Activated CD4-positive, alpha-beta memory T cell treated with anti-CD3 and anti-CD28 coated beads, Interleukin-2, amount 10 ng/mL, durations not matched to agents 7 days and 5 days (primary cell): ENCODE data around the gene SUFU. TPM values are rescaled to one million over a fixed set of nuclear protein-coding genes. Genes with fewer than 3 reads are reported as not detected.

Experiments used
- CTCF ChIA-PET: fragments of 350-600 bp; sonication (Branson Sonifier 250); formaldehyde crosslinking; loops from one replicate; lab custom pipeline; 2021; ENCODE audit warnings: antibody characterized with exemption, inconsistent platforms; lab: Charles Lee
- POLR2A ChIA-PET: fragments of 350-600 bp; sonication (Branson Sonifier 250); formaldehyde crosslinking; loops from one replicate; lab custom pipeline; 2021; ENCODE audit warnings: antibody characterized with exemption; lab: Charles Lee
- DNase-seq: peaks from one replicate; pipeline ENCODE4 v3.0.0-alpha.2; 2020
- H3K27ac Mint-ChIP-seq: one replicate; pipeline ENCODE4 v1.8.0; 2021; ENCODE audit warnings: mild to moderate bottlenecking, mixed read lengths
- H3K27me3 Mint-ChIP-seq: one replicate; pipeline ENCODE4 v1.8.0; 2021; ENCODE audit warnings: mixed read lengths
- H3K36me3 Mint-ChIP-seq: one replicate; pipeline ENCODE4 v1.8.0; 2021; ENCODE audit warnings: low read depth, mixed read lengths
- H3K4me1 Mint-ChIP-seq: one replicate; pipeline ENCODE4 v1.8.0; 2021; ENCODE audit warnings: mixed read lengths
- H3K4me3 Mint-ChIP-seq: one replicate; pipeline ENCODE4 v1.8.0; 2021; ENCODE audit warnings: mild to moderate bottlenecking, mixed read lengths
- H3K9me3 Mint-ChIP-seq: one replicate; pipeline ENCODE4 v1.8.0; 2021; ENCODE audit warnings: mixed read lengths
- total RNA-seq, 2 experiments: library from RNA; stranded (reverse); gene quantifications; one replicate each; pipeline ENCODE4 v1.2.3, GENCODE V29; 2021

Gene SUFU
- total RNA-seq, 2 experiments from 2014 or later, result 18.0 to 19.6 TPM

DNA sequence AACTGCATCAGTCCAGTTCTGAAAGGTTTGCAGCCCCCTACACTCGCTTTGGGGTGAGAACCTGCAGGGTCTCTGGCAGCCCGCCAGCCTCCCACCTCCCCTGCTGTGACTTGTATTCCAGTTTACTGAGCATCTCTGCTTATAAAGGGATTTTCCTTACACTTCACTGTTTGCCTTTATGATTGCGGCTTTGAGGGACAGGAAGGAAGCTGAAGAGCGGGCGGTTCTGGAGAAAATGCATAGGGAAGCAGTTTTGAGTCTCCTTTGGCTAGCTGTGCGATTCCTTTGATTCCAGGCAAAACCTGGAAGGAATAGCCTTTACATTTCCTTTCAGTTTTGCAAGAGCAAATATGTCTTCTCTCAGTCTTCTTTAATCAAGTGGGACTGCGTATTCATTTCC is 75.6 kb downstream of the SUFU start:
- Mint-ChIP-seq H3K4me3 (no peak overlapping the region), H3K27me3 (no peaks in the 10 kb centered on the region), H3K36me3 (no peaks in the 10 kb centered on the region), H3K9me3 (no peaks in the 10 kb centered on the region), H3K27ac (no peak overlapping the region), H3K4me1 (peaks cover 21% of the 10 kb centered on the region)
- ChIA-PET CTCF (interaction anchor here (0.9 to 1.4 kb wide), 4 partner anchors 56 to 347 kb away, joined by 3 read pairs; no protein-coding TSS in a partner anchor), POLR2A (interaction anchor here (1.4 to 1.6 kb wide), 2 partner anchors 16 to 75 kb away, joined by 3 to 4 read pairs; no protein-coding TSS in a partner anchor)
- DNase-seq, result no peak

DNA sequence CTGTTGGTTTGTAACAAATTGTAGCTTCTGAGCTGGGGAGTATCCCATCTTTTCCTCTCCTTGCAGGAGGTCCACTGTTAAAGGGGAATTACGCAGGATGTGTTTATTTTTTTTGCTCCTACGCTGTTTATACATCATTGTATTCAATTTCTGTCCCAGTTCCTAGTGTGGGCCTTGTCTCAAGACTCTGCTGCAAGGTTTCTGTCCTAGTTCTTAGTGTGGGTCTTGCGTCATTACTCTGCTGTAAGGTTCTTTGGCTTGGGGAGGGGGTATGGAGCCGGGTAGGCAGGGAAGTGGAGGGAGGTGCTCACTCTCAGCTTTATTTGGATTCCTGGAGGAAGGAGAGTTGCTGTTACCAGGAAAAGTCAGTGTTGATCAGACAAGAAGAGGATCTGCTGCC is 76.5 kb downstream of the SUFU start:
- Mint-ChIP-seq H3K27me3 (no peaks in the 10 kb centered on the region), H3K4me1 (peaks cover 21% of the 10 kb centered on the region), H3K27ac (no peak overlapping the region), H3K4me3 (no peak overlapping the region), H3K9me3 (no peaks in the 10 kb centered on the region), H3K36me3 (no peaks in the 10 kb centered on the region)
- ChIA-PET POLR2A (no interaction called here), CTCF (interaction anchor here (1.3 to 4.5 kb wide), 3 partner anchors 75 to 348 kb away, joined by 3 to 120 read pairs (median 3); partner anchors contain the start of genes ACTR1A and SUFU)
- DNase-seq, result no peak

DNA sequence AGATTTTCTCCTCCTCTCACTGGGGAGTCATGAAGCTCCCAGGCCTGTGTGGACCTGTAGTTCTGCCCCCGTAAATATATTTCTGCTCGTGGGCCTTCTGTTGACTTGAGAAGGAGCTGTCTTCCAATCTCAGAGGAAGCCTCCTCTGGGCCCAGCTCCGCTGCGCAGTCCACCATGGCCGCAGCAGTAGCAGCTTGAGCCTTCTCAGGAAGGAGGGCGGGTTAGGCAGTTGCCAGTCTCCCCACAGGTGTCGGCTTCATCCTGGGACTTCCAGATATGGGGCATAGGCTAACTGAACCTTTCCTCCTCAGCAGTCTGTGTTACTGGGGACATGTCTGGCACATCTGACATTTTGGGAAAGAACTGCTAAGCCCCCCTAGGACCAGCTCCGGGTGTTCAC is 77.6 kb downstream of the SUFU start:
- Mint-ChIP-seq H3K4me1 (peaks cover 21% of the 10 kb centered on the region), H3K9me3 (no peaks in the 10 kb centered on the region), H3K36me3 (no peaks in the 10 kb centered on the region), H3K4me3 (no peak overlapping the region), H3K27ac (no peak overlapping the region), H3K27me3 (no peaks in the 10 kb centered on the region)
- ChIA-PET CTCF (interaction anchor here (0.7 to 4.5 kb wide), 5 partner anchors 10 to 351 kb away, joined by 3 to 120 read pairs (median 4); partner anchors contain the start of genes ACTR1A, FBXL15 and SUFU), POLR2A (interaction anchor here (1.0 kb wide), 1 partner anchor 188 kb away, joined by 3 read pairs; no protein-coding TSS in a partner anchor)
- DNase-seq, result no peak

DNA sequence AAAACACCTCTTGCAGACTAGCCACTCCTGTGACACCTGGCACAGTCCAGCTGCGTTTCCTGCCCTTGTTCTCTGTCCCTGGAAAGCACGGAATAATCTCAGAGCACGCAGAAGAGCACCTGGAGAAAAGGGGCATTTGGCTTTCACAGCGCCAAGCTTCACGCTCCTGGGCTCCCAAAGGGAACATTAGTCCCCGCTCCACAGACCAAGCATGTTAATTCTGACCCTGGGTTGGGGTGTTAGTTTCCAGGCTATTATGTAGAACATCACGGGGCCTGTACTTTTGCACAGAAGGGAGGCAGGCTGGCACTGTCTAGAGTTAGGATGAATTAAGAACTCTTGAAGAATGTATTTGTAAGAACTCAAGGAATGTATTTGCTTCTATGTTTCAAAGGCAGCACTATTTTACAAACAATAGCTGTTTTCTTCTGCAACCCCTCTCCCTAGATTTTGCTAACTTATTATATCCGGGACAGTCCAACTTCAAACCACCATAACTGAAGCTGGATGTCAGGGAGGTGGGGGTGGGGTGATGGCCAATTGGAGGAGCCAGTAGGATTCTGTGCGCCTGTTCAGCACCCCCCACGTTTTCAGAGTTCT is 78.3 kb downstream of the SUFU start:
- Mint-ChIP-seq H3K27me3 (no peaks in the 10 kb centered on the region), H3K9me3 (no peaks in the 10 kb centered on the region), H3K27ac (no peak overlapping the region), H3K4me3 (no peak overlapping the region), H3K36me3 (no peaks in the 10 kb centered on the region), H3K4me1 (peaks cover 21% of the 10 kb centered on the region)
- ChIA-PET POLR2A (interaction anchor here (0.8 to 1.0 kb wide), 2 partner anchors 78 to 188 kb away, joined by 3 to 4 read pairs; partner anchors contain the start of gene SUFU), CTCF (interaction anchor here (0.7 to 4.5 kb wide), 7 partner anchors 11 to 351 kb away, joined by 3 to 120 read pairs (median 4); partner anchors contain the start of genes ACTR1A, FBXL15 and SUFU)
- no peak for DNase-seq

DNA sequence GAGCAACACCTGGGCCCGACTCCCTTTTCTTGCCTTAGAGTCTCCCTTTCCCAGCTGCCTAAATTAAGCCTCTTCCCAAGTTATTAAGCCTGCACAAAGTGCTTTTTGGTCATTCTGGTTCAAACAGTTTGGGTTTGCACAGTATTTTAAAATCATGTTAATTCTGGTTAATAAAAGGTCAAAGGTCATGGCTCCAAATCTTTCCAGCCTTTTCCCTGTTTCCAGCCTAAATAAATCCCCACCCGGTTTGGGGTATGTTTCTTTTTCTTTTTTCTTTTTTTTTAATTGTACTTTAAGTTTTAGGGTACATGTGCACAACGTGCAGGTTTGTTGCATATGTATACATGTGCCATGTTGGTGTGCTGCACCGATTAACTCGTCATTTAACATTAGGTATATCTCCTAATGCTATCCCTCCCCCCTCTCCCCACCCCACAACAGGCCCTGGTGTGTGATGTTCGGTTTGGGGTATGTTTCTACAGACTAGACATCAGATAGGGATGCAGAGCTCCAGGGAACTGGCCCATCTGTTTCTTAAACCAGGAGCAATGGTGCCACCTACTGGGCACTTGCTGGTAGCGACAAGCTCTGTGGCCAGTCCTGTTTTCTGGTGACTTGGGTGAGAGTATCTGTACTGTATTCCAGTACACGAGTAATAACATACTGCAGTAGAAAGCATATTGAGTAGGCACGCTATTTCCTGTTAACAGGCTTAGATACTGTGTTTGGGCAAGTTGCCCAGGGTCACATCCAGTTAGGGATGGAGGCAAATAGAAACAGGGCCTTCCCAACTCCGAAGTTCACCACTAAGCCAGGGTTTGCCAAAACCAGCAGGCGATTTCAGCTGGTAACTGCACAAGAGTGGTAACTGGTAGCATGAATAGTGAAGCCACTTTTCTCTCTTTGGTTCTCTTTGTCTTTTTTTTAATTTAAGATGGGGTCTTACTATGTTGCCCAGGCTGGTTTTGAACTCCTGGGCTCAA is 80.0 kb downstream of the SUFU start:
- ChIA-PET POLR2A (interaction anchor here (0.7 to 1.6 kb wide), 6 partner anchors 61 to 354 kb away, joined by 3 to 9 read pairs (median 4); partner anchors contain the start of genes NFKB2 and SUFU), CTCF (interaction anchor here (0.6 to 4.5 kb wide), 44 partner anchors 9 to 414 kb away, joined by 3 to 120 read pairs (median 4); partner anchors contain the start of genes ACTR1A, ARL3, C10orf95 and FBXL15)
- H3K27me3 Mint-ChIP-seq, result no peaks in the 10 kb centered on the region
- H3K36me3 Mint-ChIP-seq, result no peaks in the 10 kb centered on the region
- H3K27ac Mint-ChIP-seq, result no peak overlapping the region
- peak; percentile 85 for DNase-seq
- H3K9me3 Mint-ChIP-seq, result no peaks in the 10 kb centered on the region
- peaks cover 18% of the 10 kb centered on the region for H3K4me1 Mint-ChIP-seq
- H3K4me3 Mint-ChIP-seq, result no peak overlapping the region

DNA sequence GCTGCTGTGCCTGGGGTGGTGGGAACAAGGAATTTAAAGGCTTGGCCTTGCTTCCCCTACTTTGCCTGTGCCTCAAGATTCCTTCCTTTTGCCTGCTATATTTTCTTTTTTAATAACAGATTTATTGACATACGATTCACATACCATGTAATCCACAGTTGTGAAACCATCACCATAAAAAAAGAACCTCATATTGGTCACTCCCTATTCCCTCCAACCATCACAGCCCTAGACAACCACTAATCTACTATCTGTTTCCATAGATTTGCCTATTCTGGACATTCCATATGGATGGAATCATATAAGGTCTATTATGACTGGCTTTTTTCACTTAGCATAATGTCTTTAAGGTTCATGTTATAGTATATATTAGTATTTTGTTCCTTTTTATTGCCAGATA is 81.3 kb downstream of the SUFU start:
- Mint-ChIP-seq H3K9me3 (no peaks in the 10 kb centered on the region), H3K36me3 (no peaks in the 10 kb centered on the region), H3K4me1 (peaks cover 8% of the 10 kb centered on the region), H3K27me3 (no peaks in the 10 kb centered on the region), H3K4me3 (no peak overlapping the region), H3K27ac (no peak overlapping the region)
- no peak for DNase-seq
- ChIA-PET CTCF (interaction anchor here (1.1 to 4.5 kb wide), 5 partner anchors 80 to 234 kb away, joined by 3 to 120 read pairs (median 7); partner anchors contain the start of genes ACTR1A and SUFU), POLR2A (no interaction called here)

DNA sequence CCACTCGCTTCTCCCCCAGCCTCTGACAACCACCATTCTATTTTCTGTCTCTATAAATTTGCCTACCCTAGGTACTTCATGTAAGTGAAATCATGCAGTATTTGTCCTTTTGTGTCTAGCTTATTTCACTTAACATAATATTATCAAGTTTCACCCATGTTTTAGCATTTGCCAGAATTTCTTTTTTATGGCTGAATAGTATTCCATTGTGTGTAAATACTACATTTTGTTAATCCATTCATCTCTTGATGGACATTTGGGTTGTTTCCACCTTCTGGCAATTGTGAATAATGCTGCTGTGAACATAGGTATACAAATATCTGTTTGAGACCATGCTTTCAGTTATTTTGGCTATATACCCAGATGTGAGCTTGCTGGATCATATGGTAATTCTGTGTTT is 83.1 kb downstream of the SUFU start:
- Mint-ChIP-seq H3K4me3 (no peak overlapping the region), H3K36me3 (no peaks in the 10 kb centered on the region), H3K27me3 (no peaks in the 10 kb centered on the region), H3K9me3 (no peaks in the 10 kb centered on the region), H3K4me1 (peaks cover 3% of the 10 kb centered on the region), H3K27ac (no peak overlapping the region)
- ChIA-PET CTCF (interaction anchor here (1.9 kb wide), 1 partner anchor 83 kb away, joined by 10 read pairs; the partner anchor contains the start of genes ACTR1A and SUFU), POLR2A (interaction anchor here (1.2 kb wide), 1 partner anchor 193 kb away, joined by 4 read pairs; no protein-coding TSS in a partner anchor)
- DNase-seq, result no peak

DNA sequence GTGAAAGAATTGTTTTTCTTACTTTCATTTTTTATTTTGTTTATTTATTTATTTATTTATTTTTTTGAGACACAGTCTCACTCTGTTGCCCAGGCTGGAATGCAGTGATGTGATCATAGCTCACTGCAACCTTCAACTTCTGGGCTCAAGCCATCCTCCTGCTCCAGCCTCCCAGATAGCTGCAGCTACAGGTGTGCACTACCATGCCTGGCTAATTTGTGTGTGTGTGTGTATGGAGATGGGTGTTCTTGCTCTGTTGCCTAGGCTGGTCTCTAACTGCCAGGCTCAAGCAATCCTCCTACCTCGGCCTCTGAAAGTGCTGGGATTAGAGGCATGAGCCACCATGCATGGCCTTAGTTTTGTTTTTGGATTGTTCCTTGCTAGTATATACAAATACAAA is 85.1 kb downstream of the SUFU start:
- no peaks in the 10 kb centered on the region for H3K4me1 Mint-ChIP-seq
- DNase-seq, result no peak
- H3K36me3 Mint-ChIP-seq, result no peaks in the 10 kb centered on the region
- POLR2A ChIA-PET, result no interaction called here
- no peaks in the 10 kb centered on the region for H3K27me3 Mint-ChIP-seq
- H3K27ac Mint-ChIP-seq, result no peak overlapping the region
- H3K9me3 Mint-ChIP-seq, result no peaks in the 10 kb centered on the region
- CTCF ChIA-PET, result no interaction called here
- no peak overlapping the region for H3K4me3 Mint-ChIP-seq

DNA sequence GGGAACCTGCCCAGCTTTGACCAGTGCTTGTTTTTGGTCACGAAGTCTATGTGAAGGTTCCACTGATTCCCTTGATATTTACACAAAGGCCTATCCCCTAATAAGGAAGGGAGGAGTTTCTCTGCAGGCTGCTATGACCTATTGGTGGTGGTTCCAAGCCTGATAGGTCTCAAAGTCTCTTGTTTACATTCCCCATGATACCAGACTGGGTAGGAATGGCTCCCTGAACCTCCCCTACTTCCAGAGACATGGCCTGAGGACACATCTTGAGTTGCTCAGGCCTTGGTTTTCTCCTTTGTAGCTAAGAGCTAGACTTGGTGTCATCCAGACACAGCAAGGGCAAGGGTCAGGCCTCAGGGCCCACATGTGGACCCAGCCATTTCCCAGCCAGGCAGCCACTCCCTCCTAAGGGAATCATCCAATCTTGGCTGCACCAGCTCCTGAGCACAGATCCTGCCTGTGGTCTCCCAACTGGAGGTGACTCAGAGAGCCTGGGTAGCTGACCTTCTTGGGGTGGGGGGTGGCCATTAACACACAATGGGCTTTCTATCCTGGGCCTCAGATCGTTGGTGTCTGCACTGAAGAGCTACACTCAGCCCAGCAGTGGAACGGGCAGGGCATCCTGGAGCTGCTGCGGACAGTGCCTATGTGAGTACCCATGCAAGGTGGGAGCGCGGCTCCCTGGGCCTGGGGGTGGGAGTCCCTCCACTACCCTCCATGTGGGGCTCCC is 89.5 kb downstream of the SUFU start:
- H3K9me3 Mint-ChIP-seq, result no peaks in the 10 kb centered on the region
- ChIA-PET POLR2A (no interaction called here), CTCF (no interaction called here)
- H3K36me3 Mint-ChIP-seq, result peaks cover 5% of the 10 kb centered on the region
- no peaks in the 10 kb centered on the region for H3K4me1 Mint-ChIP-seq
- no peak overlapping the region for H3K27ac Mint-ChIP-seq
- no peak overlapping the region for H3K4me3 Mint-ChIP-seq
- DNase-seq, result no peak
- H3K27me3 Mint-ChIP-seq, result no peaks in the 10 kb centered on the region

DNA sequence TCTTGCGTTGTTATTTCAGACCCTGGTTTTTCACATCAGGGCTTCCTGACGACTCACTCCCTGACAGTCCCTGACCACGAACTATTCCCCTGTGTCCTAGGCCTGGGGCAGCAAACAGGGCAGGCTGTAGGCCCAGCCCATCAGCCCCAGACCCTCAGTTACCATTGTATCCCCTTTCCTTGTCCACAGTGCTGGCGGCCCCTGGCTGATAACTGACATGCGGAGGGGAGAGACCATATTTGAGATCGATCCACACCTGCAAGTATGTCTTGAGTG is 90.0 kb downstream of the SUFU start:
- H3K4me1 Mint-ChIP-seq, result no peaks in the 10 kb centered on the region
- no peak overlapping the region for H3K27ac Mint-ChIP-seq
- POLR2A ChIA-PET, result no interaction called here
- H3K9me3 Mint-ChIP-seq, result no peaks in the 10 kb centered on the region
- H3K27me3 Mint-ChIP-seq, result no peaks in the 10 kb centered on the region
- no peak for DNase-seq
- no peak overlapping the region for H3K4me3 Mint-ChIP-seq
- CTCF ChIA-PET, result no interaction called here
- peaks cover 8% of the 10 kb centered on the region for H3K36me3 Mint-ChIP-seq

DNA sequence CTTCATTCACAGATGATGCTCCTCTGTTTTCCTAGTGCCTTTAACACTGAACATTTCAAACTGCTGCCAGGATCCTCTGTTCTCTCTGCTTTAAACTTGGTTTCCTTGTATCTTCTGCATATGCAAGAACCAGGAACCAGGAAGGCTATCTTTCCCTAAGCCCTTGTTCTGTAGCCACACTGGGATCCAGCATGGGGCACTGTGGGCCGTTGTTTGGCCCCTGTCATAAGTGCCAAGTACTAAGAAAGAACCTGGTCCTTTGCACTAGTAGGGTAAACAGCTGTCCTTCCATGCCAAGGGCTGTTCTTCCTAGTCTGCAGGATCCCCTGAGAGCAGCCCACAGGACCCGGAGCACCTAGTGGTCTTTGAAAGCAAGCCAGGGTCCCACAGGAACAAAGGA is 91.5 kb downstream of the SUFU start:
- H3K9me3 Mint-ChIP-seq, result no peaks in the 10 kb centered on the region
- no peaks in the 10 kb centered on the region for H3K4me1 Mint-ChIP-seq
- no peak for DNase-seq
- no peak overlapping the region for H3K4me3 Mint-ChIP-seq
- H3K27me3 Mint-ChIP-seq, result no peaks in the 10 kb centered on the region
- peaks cover 13% of the 10 kb centered on the region for H3K36me3 Mint-ChIP-seq
- CTCF ChIA-PET, result interaction anchor here (0.6 to 2.0 kb wide), 7 partner anchors 12 to 125 kb away, joined by 3 to 8 read pairs (median 4); partner anchors contain the start of gene SUFU
- POLR2A ChIA-PET, result no interaction called here
- no peak overlapping the region for H3K27ac Mint-ChIP-seq

DNA sequence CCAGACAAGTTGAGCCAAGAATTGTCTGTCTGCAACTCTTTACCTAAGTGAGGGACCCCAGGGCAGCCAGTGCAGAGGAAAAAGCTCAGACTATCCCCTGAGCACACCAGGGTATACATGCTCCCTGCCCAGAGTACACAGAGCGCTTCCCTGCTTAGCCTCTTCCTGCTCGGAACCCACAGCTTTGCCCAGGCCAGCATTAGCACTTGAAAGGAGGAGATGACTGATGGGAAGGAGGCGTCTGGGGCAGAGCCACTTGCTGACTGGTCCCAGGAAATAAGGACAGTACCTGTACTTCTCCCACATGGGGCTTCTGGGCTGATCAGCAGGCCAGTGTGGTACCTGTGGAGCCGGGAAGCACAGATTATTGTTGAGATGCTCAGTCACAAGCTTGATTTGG is 92.1 kb downstream of the SUFU start:
- Mint-ChIP-seq H3K4me3 (no peak overlapping the region), H3K9me3 (no peaks in the 10 kb centered on the region)
- POLR2A ChIA-PET, result interaction anchor here (1.0 kb wide), 1 partner anchor 71 kb away, joined by 3 read pairs; no protein-coding TSS in a partner anchor

More for the DNA sequence above, 92.1 kb downstream of the SUFU start:
- H3K36me3 Mint-ChIP-seq, result peaks cover 19% of the 10 kb centered on the region
- no peaks in the 10 kb centered on the region for H3K27me3 Mint-ChIP-seq
- no peak for DNase-seq
- H3K27ac Mint-ChIP-seq, result no peak overlapping the region
- CTCF ChIA-PET, result interaction anchor here (0.6 to 2.0 kb wide), 8 partner anchors 12 to 125 kb away, joined by 3 to 8 read pairs (median 4); partner anchors contain the start of gene SUFU
- H3K4me1 Mint-ChIP-seq, result no peaks in the 10 kb centered on the region
